DOHH2 (cell line): ENCODE measurements around the gene RAB3C.

ENCODE experiments used
- EZH2phosphoT487 ChIP-seq: fragments of 200-600 bp; sonication (generic); IDR thresholded peaks from 2 replicates; pipeline ENCODE4 v1.6.1; 2017; ENCODE audit warnings: borderline replicate concordance, mild to moderate bottlenecking, antibody characterized with exemption, low read length, moderate library complexity, mixed read lengths
- TF ChIP-seq, protein P1 (sequence below): fragments of 200-600 bp; sonication (generic); IDR thresholded peaks from one replicate; pipeline ENCODE4 v1.5.1; 2014; ENCODE audit warnings: antibody characterized with exemption, mild to moderate bottlenecking, low read depth, low read length; ENCODE audit not compliant: poor library complexity, severe bottlenecking

DNA sequence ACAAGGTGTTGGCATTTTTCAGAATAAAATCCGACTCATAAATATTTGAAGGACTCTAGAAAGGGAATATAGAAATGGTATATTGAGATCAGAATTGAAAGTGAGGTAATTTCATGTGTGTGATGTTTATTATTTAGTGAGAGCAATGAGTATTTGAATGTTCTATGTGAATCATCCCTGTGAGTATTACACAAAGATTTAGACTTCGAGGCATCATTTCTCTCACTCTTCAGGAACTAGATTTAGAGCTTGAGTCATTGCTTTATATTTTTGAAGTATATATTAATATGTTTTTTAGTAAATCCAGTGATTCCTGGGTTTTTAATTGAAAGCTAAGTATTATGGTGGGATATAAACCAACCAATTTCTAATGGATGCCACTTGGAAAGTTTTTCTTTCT lies 91.2 kb downstream of the RAB3C start:
- TF ChIP-seq, protein P1, sequence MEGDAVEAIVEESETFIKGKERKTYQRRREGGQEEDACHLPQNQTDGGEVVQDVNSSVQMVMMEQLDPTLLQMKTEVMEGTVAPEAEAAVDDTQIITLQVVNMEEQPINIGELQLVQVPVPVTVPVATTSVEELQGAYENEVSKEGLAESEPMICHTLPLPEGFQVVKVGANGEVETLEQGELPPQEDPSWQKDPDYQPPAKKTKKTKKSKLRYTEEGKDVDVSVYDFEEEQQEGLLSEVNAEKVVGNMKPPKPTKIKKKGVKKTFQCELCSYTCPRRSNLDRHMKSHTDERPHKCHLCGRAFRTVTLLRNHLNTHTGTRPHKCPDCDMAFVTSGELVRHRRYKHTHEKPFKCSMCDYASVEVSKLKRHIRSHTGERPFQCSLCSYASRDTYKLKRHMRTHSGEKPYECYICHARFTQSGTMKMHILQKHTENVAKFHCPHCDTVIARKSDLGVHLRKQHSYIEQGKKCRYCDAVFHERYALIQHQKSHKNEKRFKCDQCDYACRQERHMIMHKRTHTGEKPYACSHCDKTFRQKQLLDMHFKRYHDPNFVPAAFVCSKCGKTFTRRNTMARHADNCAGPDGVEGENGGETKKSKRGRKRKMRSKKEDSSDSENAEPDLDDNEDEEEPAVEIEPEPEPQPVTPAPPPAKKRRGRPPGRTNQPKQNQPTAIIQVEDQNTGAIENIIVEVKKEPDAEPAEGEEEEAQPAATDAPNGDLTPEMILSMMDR = no peak
- no peak for TF ChIP-seq EZH2phosphoT487
